OCI-LY1 (cell line): ENCODE measurements around the gene BLOC1S1.

Experiments
- H2AFZ ChIP-seq: fragments of 200-600 bp; sonication (generic), shearing (Covaris generic); 2 replicates; pipeline ENCODE4 v1.6.0; 2014; ENCODE audit warnings: antibody characterized with exemption, mild to moderate bottlenecking, low read length
- H3F3A ChIP-seq: fragments of 200-600 bp; sonication (generic), shearing (Covaris generic); 2 replicates; pipeline ENCODE4 v1.6.0; 2014; ENCODE audit warnings: mild to moderate bottlenecking, antibody characterized with exemption, low read length, moderate library complexity; ENCODE audit not compliant: insufficient read depth
- H3K27ac ChIP-seq: fragments of 200-600 bp; sonication (generic); 2 replicates; pipeline ENCODE4 v1.5.1; 2014; ENCODE audit warnings: low read length, mixed run types, mild to moderate bottlenecking, low read depth; ENCODE audit not compliant: poor library complexity, severe bottlenecking
- H3K27me3 ChIP-seq: fragments of 200-600 bp; sonication (generic); 2 replicates; pipeline ENCODE4 v1.6.0; 2014; ENCODE audit warnings: antibody characterized with exemption, mild to moderate bottlenecking, low read length, moderate library complexity; ENCODE audit not compliant: insufficient read depth
- H3K36me3 ChIP-seq: fragments of 200-600 bp; sonication (generic); 2 replicates; pipeline ENCODE4 v1.6.1; 2014; ENCODE audit warnings: mild to moderate bottlenecking, antibody characterized with exemption, low read length, moderate library complexity, mixed read lengths; ENCODE audit not compliant: insufficient read depth
- H3K4me1 ChIP-seq: fragments of 200-600 bp; sonication (generic); 2 replicates; pipeline ENCODE4 v1.5.1; 2014; ENCODE audit warnings: mild to moderate bottlenecking, low read length, moderate library complexity; ENCODE audit not compliant: insufficient read depth, severe bottlenecking
- H3K4me2 ChIP-seq: fragments of 200-600 bp; sonication (generic), shearing (Covaris generic); 2 replicates; pipeline ENCODE4 v1.6.1; 2014; ENCODE audit warnings: low read length
- H3K4me3 ChIP-seq: fragments of 200-600 bp; sonication (generic); 2 replicates; pipeline ENCODE4 v1.5.1; 2014; ENCODE audit warnings: low read length, low read depth, mild to moderate bottlenecking, mixed read lengths; ENCODE audit not compliant: poor library complexity, severe bottlenecking
- H3K79me2 ChIP-seq: fragments of 200-600 bp; shearing (Covaris generic); 2 replicates; pipeline ENCODE4 v1.6.1; 2016; ENCODE audit warnings: mixed run types, low read length, mixed read lengths; ENCODE audit not compliant: insufficient read depth
- H3K9ac ChIP-seq: fragments of 200-600 bp; sonication (generic), shearing (Covaris generic); 2 replicates; pipeline ENCODE4 v1.6.1; 2014; ENCODE audit warnings: mild to moderate bottlenecking, low read length, mixed read lengths
- H3K9me2 ChIP-seq: fragments of 200-600 bp; sonication (generic), shearing (Covaris generic); 2 replicates; pipeline ENCODE4 v1.6.1; 2014; ENCODE audit warnings: low read depth, mild to moderate bottlenecking, low read length, mixed read lengths
- H3K9me3 ChIP-seq: fragments of 200-600 bp; shearing (Covaris generic); 2 replicates; pipeline ENCODE4 v1.6.1; 2014; ENCODE audit warnings: low read length, mixed read lengths
- H4K20me1 ChIP-seq: fragments of 200-600 bp; sonication (generic), shearing (Covaris generic); 2 replicates; pipeline ENCODE4 v1.6.0; 2016; ENCODE audit warnings: mild to moderate bottlenecking, low read length; ENCODE audit not compliant: insufficient read depth
- EZH2 ChIP-seq: fragments of 200-600 bp; sonication (generic), shearing (Covaris generic); IDR thresholded peaks from 2 replicates; pipeline ENCODE4 v1.8.0; 2017; ENCODE audit warnings: borderline replicate concordance, mixed run types, mild to moderate bottlenecking, antibody characterized with exemption, low read length, moderate library complexity, mixed read lengths
- TF ChIP-seq, protein P1 (sequence below): fragments of 200-600 bp; sonication (generic), shearing (Covaris generic); IDR thresholded peaks from 2 replicates; pipeline ENCODE4 v1.5.1; 2017; ENCODE audit warnings: mild to moderate bottlenecking, antibody characterized with exemption, low read length, moderate library complexity, mixed read lengths

Gene BLOC1S1

DNA sequence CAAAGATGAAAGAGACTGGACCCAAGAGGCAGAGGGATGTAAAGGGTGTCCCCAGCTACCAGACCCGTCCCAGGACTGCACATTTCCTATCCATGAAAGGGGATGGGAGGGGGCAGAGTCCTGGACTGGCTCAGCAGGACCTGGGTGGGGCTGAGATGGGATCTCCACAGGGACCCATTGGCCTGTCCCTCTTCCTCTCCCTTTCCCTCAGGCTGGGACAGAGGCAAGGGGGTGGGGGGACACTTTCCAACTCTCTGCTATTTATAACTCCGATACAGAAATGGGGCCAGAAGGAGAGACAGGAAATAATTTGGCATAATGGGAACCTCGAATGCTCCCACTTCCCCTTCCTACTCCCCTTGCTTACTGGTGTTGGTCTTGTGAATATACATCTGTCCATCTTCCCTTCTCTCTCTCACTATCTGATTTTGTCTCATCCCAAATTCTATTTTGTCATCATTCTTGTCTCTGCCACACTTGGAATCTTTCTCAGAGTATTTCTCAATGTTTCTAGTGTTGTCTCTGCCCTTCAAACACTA lies 7.1 kb upstream of the BLOC1S1 start:
- Histone ChIP-seq H3K27me3 (peaks cover 14% of the 10 kb centered on the region), H3K9me3 (no peaks in the 10 kb centered on the region), H3K9ac (no peak overlapping the region), H4K20me1 (no peaks in the 10 kb centered on the region), H3F3A (no peaks in the 10 kb centered on the region), H3K27ac (no peak overlapping the region), H2AFZ (no peak overlapping the region), H3K36me3 (no peaks in the 10 kb centered on the region), H3K4me3 (no peak overlapping the region), H3K79me2 (no peaks in the 10 kb centered on the region), H3K9me2 (no peaks in the 10 kb centered on the region), H3K4me2 (no peak overlapping the region), H3K4me1 (peaks cover 7% of the 10 kb centered on the region)
- no peak for TF ChIP-seq EZH2
- TF ChIP-seq, protein P1, sequence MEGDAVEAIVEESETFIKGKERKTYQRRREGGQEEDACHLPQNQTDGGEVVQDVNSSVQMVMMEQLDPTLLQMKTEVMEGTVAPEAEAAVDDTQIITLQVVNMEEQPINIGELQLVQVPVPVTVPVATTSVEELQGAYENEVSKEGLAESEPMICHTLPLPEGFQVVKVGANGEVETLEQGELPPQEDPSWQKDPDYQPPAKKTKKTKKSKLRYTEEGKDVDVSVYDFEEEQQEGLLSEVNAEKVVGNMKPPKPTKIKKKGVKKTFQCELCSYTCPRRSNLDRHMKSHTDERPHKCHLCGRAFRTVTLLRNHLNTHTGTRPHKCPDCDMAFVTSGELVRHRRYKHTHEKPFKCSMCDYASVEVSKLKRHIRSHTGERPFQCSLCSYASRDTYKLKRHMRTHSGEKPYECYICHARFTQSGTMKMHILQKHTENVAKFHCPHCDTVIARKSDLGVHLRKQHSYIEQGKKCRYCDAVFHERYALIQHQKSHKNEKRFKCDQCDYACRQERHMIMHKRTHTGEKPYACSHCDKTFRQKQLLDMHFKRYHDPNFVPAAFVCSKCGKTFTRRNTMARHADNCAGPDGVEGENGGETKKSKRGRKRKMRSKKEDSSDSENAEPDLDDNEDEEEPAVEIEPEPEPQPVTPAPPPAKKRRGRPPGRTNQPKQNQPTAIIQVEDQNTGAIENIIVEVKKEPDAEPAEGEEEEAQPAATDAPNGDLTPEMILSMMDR = no peak

DNA sequence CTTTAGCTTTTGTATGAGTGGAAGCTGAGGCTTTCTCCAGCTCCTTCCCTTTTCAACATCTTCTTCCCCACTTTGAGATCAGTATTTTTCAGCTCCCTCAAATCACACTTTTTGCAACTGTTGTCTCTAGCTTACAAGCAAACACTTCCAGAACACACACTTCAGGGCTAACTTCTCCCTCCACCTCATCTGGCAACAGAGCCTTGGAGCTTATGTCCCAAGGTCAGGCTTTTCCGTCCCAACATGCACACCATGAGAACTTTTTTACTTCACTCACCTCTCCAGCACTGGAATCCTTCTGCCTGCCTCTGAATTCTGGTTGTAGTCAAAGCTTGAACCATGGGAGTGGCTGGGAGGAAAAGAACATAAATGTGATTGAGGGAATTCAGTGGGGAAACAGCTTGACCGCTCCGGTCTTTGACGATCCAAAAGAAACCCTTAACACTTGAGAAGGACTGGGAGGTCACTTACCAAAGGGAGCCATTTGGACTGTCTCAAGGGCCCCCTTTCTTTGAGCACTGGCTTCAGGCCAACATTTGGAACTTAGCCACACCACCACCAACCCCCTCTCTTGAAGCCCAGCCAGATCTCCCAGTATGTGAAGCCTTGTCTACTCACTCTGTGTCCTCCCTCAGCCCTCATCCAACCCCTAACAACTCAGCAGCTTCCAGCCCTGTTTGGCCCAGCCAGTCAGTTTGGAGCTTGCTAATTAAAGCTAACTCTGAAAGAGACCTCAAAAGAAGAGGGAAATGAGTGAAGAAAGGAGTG lies 3.9 kb upstream of the BLOC1S1 start:
- H3K27ac ChIP-seq = no peak overlapping the region
- H3K27me3 ChIP-seq = peaks cover 9% of the 10 kb centered on the region

DNA sequence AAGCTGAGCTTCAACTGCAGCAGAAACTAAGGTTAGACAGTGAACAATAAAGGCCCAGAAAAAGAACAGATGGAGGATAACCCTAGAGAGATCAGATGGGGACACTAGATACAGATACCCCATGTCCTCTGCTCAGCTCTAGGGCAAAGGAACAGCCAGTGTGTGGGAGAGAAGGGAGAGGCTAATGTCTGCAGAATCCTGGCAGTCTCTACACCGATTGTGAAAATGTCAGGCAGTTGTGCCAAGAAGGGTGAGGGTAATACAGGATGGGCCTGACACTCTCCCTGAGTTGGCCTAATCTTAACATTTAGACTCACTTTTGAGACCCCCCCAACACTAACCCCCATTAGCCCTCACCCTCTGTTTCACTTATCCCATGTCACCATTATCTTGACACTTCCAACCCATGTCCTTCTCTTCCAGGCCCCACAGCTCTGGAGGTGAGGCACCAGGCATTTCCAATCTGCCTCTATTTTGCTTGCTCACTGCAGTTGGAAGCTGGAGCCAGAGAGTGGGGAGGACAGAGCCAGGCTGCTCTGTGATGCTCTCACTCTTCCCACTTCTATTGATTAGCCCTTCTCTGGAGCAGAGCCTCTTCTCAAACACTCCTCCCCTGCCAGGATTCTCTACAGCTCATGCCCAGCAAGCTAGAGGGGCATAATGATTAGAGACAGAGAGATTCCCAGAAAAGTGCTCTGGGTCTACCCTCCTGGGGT lies 3.0 kb upstream of the BLOC1S1 start:
- Histone ChIP-seq H3K4me3 (no peak overlapping the region), H3K27ac (no peak overlapping the region), H2AFZ (no peak overlapping the region), H4K20me1 (no peaks in the 10 kb centered on the region), H3K9ac (no peak overlapping the region), H3K9me3 (no peaks in the 10 kb centered on the region), H3K27me3 (peaks cover 5% of the 10 kb centered on the region; the same call in 1 of the 2 replicates), H3K4me1 (peaks cover 28% of the 10 kb centered on the region), H3K79me2 (no peaks in the 10 kb centered on the region), H3K9me2 (no peaks in the 10 kb centered on the region), H3K4me2 (no peak overlapping the region), H3K36me3 (no peaks in the 10 kb centered on the region), H3F3A (no peaks in the 10 kb centered on the region)
- TF ChIP-seq, protein P1 = no peak
- TF ChIP-seq EZH2 = no peak

More for the DNA sequence above, 3.9 kb upstream of the BLOC1S1 start:
- Histone ChIP-seq H3K4me2 (no peak overlapping the region), H3K4me3 (no peak overlapping the region), H3K9ac (no peak overlapping the region), H3K79me2 (no peaks in the 10 kb centered on the region), H3K9me3 (no peaks in the 10 kb centered on the region), H2AFZ (no peak overlapping the region), H3K4me1 (peaks cover 20% of the 10 kb centered on the region), H3K36me3 (no peaks in the 10 kb centered on the region), H3F3A (no peaks in the 10 kb centered on the region), H4K20me1 (no peaks in the 10 kb centered on the region), H3K9me2 (no peaks in the 10 kb centered on the region)
- no peak for TF ChIP-seq EZH2
- TF ChIP-seq, protein P1 = no peak
